Measurements from ENCODE around the gene RPL34.

RPL34 gene

GRCh38 chr4:108626056-108626455, 5.7 kb downstream of the RPL34 start:
- no peak for DNase-seq

- no peak for DNase-seq
Measured at GRCh38 chr4:108628411-108628810, 8.0 kb downstream of the RPL34 start.

- DNase-seq: no peak
Measured at GRCh38 chr4:108635070-108635655, 14.8 kb downstream of the RPL34 start.

- no peak for DNase-seq
Measured at GRCh38 chr4:108636246-108636645, 15.9 kb downstream of the RPL34 start.

- DNase-seq: no peak
Measured at GRCh38 chr4:108637856-108638255, 17.5 kb downstream of the RPL34 start.

GRCh38 chr4:108644237-108644636, 23.9 kb downstream of the RPL34 start:
- no peak for DNase-seq

- DNase-seq: no peak
Measured at GRCh38 chr4:108646706-108647105, 26.3 kb downstream of the RPL34 start.

GRCh38 chr4:108649863-108650211, 29.5 kb downstream of the RPL34 start:
- peak; percentile 41 for DNase-seq

GRCh38 chr4:108650212-108651013, 30.0 kb downstream of the RPL34 start, which contains the start of gene OSTC:
TSS of gene OSTC (plus strand) at chr4:108650599. CDS start at chr4:108650656, 57 bp downstream.
- DNase-seq: peak; percentile 87

- no peak for DNase-seq
Measured at GRCh38 chr4:108651014-108651791, 30.8 kb downstream of the RPL34 start.

GRCh38 chr4:108662629-108663028, 42.3 kb downstream of the RPL34 start:
- no peak for DNase-seq

GRCh38 chr4:108674356-108674977, 54.1 kb downstream of the RPL34 start:
- no peak for DNase-seq

Data from NCI-H1694 treated with DMSO at 0.1 percent for 48 hours (cell line).